HCT116 (cell line): Measurements from ENCODE around the gene C2orf81. TPM values are rescaled to one million over a fixed set of nuclear protein-coding genes. Genes with fewer than 3 reads are reported as not detected.

Experiments used
- ATAC-seq: fragments of 200-7000 bp; cut with Tn5 transposase; 2 replicates; pipeline ENCODE4 v1.9.1; 2020; ENCODE audit warnings: mild to moderate bottlenecking, moderate library complexity
- BruUV-seq: library from RNA; stranded (reverse); fragments of 400-500 nt; replicated peaks from 2 replicates; lab custom pipeline; 2021; lab: Mats Ljungman, UMichigan
- CTCF ChIA-PET: fragments of 300-600 bp; sonication (Branson Sonifier 250); formaldehyde crosslinking; loops from one replicate; lab custom pipeline; 2021; ENCODE audit warnings: antibody characterized with exemption; lab: Charles Lee
- POLR2A ChIA-PET: fragments of 300-600, 350-600 bp; sonication (Branson Sonifier 250); formaldehyde crosslinking; loops from one replicate; lab custom pipeline; 2021; ENCODE audit warnings: antibody characterized with exemption; lab: Charles Lee
- RAD21 ChIA-PET, 2 experiments: fragments of 300-600 bp; sonication (Branson Sonifier 250); formaldehyde crosslinking; loops; one replicate each; lab custom pipeline; 2023; ENCODE audit warnings: low total read pairs in 2 of 2; ENCODE audit not compliant: uncharacterized antibody in 2 of 2, unreplicated experiment in 2 of 2, low non-redundant PET in 1 of 2; lab: Charles Lee
- DNase-seq: peaks from one replicate; pipeline ENCODE4 v3.0.0-alpha.2; 2010; ENCODE audit warnings: low read depth, low spot score
- H2AFZ ChIP-seq: fragments of 200-600 bp; shearing (Covaris generic), sonication (generic); 2 replicates; pipeline ENCODE4 v1.6.1; 2017; ENCODE audit warnings: low read depth, mixed run types, mixed read lengths, antibody characterized with exemption, low read length; ENCODE audit not compliant: poor library complexity, severe bottlenecking
- H3K27ac ChIP-seq: 2 replicates; pipeline ENCODE4 v1.5.1; 2012; ENCODE audit warnings: low read depth, low read length
- H3K27me3 ChIP-seq: fragments of 200-600 bp; sonication (generic); 2 replicates; pipeline ENCODE4 v1.6.1; 2016; ENCODE audit warnings: mixed run types, low read length, mixed read lengths; ENCODE audit not compliant: insufficient read depth
- H3K36me3 ChIP-seq, 2 experiments: fragments of 200-500 bp in 1 of 2; fragments of 200-600 bp in 1 of 2; sonication (Bioruptor generic) in 1 of 2; sonication (generic) in 1 of 2; 2 replicates each; pipeline versions ENCODE4 v1.5.1 to v1.6.1; 2014 to 2016; ENCODE audit warnings: low read length in 2 of 2, inconsistent platforms in 1 of 2, mixed read lengths in 1 of 2, mixed run types in 1 of 2; ENCODE audit not compliant: insufficient read depth in 2 of 2, control insufficient read depth in 1 of 2
- H3K4me1 ChIP-seq, 2 experiments: fragments of 200-600 bp in 1 of 2; sonication (generic) in 1 of 2; 2 replicates each; pipeline versions ENCODE4 v1.5.1 to v1.6.1; 2012 to 2017; ENCODE audit warnings: low read length in 2 of 2, inconsistent platforms in 1 of 2, mild to moderate bottlenecking in 1 of 2, mixed read lengths in 1 of 2, mixed run types in 1 of 2, moderate library complexity in 1 of 2; ENCODE audit not compliant: insufficient read depth in 2 of 2, control insufficient read depth in 1 of 2
- H3K4me2 ChIP-seq: fragments of 200-600 bp; sonication (generic); 2 replicates; pipeline ENCODE4 v1.6.1; 2017; ENCODE audit warnings: mixed run types, low read length, mixed read lengths
- H3K4me3 ChIP-seq, 2 experiments: fragments of 200-600 bp in 1 of 2; sonication (generic) in 1 of 2; replicated peaks in 1 of 2; 2 replicates each; pipeline ENCODE4 v1.5.1; 2011 to 2016; ENCODE audit warnings: low read length in 2 of 2, control low read depth in 1 of 2, low read depth in 1 of 2, mild to moderate bottlenecking in 1 of 2, mixed read lengths in 1 of 2, mixed run types in 1 of 2
- H3K79me2 ChIP-seq: fragments of 200-600 bp; sonication (generic); 2 replicates; pipeline ENCODE4 v1.6.1; 2017; ENCODE audit warnings: mild to moderate bottlenecking, mixed run types, low read length, moderate library complexity, mixed read lengths; ENCODE audit not compliant: insufficient read depth
- H3K9ac ChIP-seq: fragments of 200-600 bp; sonication (generic); 2 replicates; pipeline ENCODE4 v1.6.1; 2016; ENCODE audit warnings: low read length, mixed read lengths
- H3K9me2 ChIP-seq: fragments of 200-600 bp; sonication (generic), shearing (Covaris generic); 2 replicates; pipeline ENCODE4 v1.6.1; 2017; ENCODE audit warnings: mixed run types, mild to moderate bottlenecking, moderate library complexity; ENCODE audit not compliant: insufficient read depth
- H3K9me3 ChIP-seq, 2 experiments: fragments of 200-500 bp in 1 of 2; fragments of 200-600 bp in 1 of 2; sonication (Bioruptor generic) in 1 of 2; sonication (generic) in 1 of 2; 2 replicates each; pipeline ENCODE4 v1.6.1; 2014 to 2017; ENCODE audit warnings: low read length in 2 of 2, mixed read lengths in 2 of 2, inconsistent platforms in 1 of 2, low read depth in 1 of 2, mild to moderate bottlenecking in 1 of 2, mixed run types in 1 of 2, moderate library complexity in 1 of 2; ENCODE audit not compliant: control insufficient read depth in 1 of 2, insufficient read depth in 1 of 2
- H4K20me1 ChIP-seq: fragments of 200-600 bp; sonication (generic), shearing (Covaris generic); 2 replicates; pipeline ENCODE4 v1.6.1; 2017; ENCODE audit warnings: mixed run types, mild to moderate bottlenecking, moderate library complexity; ENCODE audit not compliant: insufficient read depth
- CEBPB ChIP-seq: IDR thresholded peaks from 2 replicates; pipeline ENCODE4 v1.6.1; 2012; ENCODE audit warnings: low read depth
- ELF1 ChIP-seq: IDR thresholded peaks from 2 replicates; pipeline ENCODE4 v1.6.1; 2012; ENCODE audit warnings: low read depth, borderline replicate concordance
- EZH2 ChIP-seq: fragments of 200-600 bp; sonication (generic); IDR thresholded peaks from 2 replicates; pipeline ENCODE4 v1.6.1; 2017; ENCODE audit warnings: antibody characterized with exemption, mixed run types
- EZH2phosphoT487 ChIP-seq: fragments of 200-600 bp; IDR thresholded peaks from 2 replicates; pipeline ENCODE4 v1.6.1; 2018; ENCODE audit warnings: antibody characterized with exemption, borderline replicate concordance
- RAD21 ChIP-seq: IDR thresholded peaks from 2 replicates; pipeline ENCODE4 v1.6.1; 2012; ENCODE audit warnings: low read depth, mild to moderate bottlenecking
- ZBTB33 ChIP-seq: IDR thresholded peaks from 2 replicates; pipeline ENCODE4 v1.6.1; 2011; ENCODE audit warnings: mild to moderate bottlenecking, low read length, moderate library complexity; ENCODE audit not compliant: insufficient replicate concordance; ENCODE audit errors: extremely low read depth
- ZFX ChIP-seq: fragments of 450-650 bp; IDR thresholded peaks from 2 replicates; pipeline ENCODE4 v1.6.1; 2017
- ZNF274 ChIP-seq: fragments of 200-500 bp; sonication (Bioruptor generic); IDR thresholded peaks from 2 replicates; pipeline ENCODE4 v1.6.1; 2014; ENCODE audit warnings: mild to moderate bottlenecking, low read depth, low read length, inconsistent platforms
- intact Hi-C: fragments of 100-400 bp; cut with micrococcal nuclease; formaldehyde crosslinking; loops from 2 replicates; pipeline ENCODE4 v1.10.0; 2022
- total RNA-seq: library from RNA; stranded (reverse); gene quantifications from one replicate; pipeline ENCODE4 v1.2.1, GENCODE V29; 2021; ENCODE audit not compliant: unreplicated experiment

The C2orf81 gene
- total RNA-seq, 1 experiment from 2014 or later, result 6.5 TPM

GRCh38 chr2:74406035-74406434 lies 15.4 kb downstream of the C2orf81 start:
- ChIA-PET CTCF (no interaction called here), RAD21 (no interaction called here), POLR2A (no interaction called here)
- H3K4me3 ChIP-seq, result no peak overlapping the region
- H3K36me3 ChIP-seq, result no peaks in the 10 kb centered on the region
- peaks cover 0 to 11% of the 10 kb centered on the region in 2 experiments; a peak in 2 of 4 replicates for H3K4me1 ChIP-seq
- no peak overlapping the region for H3K4me2 ChIP-seq
- H3K9ac ChIP-seq, result no peak overlapping the region
- H3K9me2 ChIP-seq, result no peaks in the 10 kb centered on the region
- no peak for TF ChIP-seq ZFX
- TF ChIP-seq EZH2, result no peak
- TF ChIP-seq EZH2phosphoT487, result no peak
- no peak for TF ChIP-seq ZBTB33
- no peak for TF ChIP-seq RAD21
- no peak for TF ChIP-seq CEBPB
- no peak for TF ChIP-seq ZNF274
- no TSS peak for BruUV-seq
- H3K9me3 ChIP-seq, result no peaks in the 10 kb centered on the region
- no peak overlapping the region for H2AFZ ChIP-seq
- no peak for DNase-seq
- intact Hi-C loops, result no loop called here
- no peak; the same call in 1 of the 2 replicates for ATAC-seq
- no peaks in the 10 kb centered on the region for H3K79me2 ChIP-seq
- no peaks in the 10 kb centered on the region for H4K20me1 ChIP-seq
- H3K27me3 ChIP-seq, result no peaks in the 10 kb centered on the region
- no peak overlapping the region for H3K27ac ChIP-seq

- H2AFZ ChIP-seq, result no peak overlapping the region
- no peaks in the 10 kb centered on the region for H3K79me2 ChIP-seq
- H3K4me3 ChIP-seq, result no peak overlapping the region
- H3K9me3 ChIP-seq, result no peaks in the 10 kb centered on the region
- DNase-seq (no peak), ATAC-seq (no peak)
- H3K36me3 ChIP-seq, result no peaks in the 10 kb centered on the region
- CTCF ChIA-PET, result interaction anchor here (0.9 to 1.5 kb wide), 3 partner anchors 11 to 67 kb away, joined by 3 to 5 read pairs (median 4); no protein-coding TSS in a partner anchor
- TF ChIP-seq ELF1, result no peak
- H3K9me2 ChIP-seq, result no peaks in the 10 kb centered on the region
- peaks cover 0 to 15% of the 10 kb centered on the region in 2 experiments; a peak in 2 of 4 replicates for H3K4me1 ChIP-seq
- no peak overlapping the region for H3K4me2 ChIP-seq
- no peaks in the 10 kb centered on the region for H4K20me1 ChIP-seq
- H3K9ac ChIP-seq, result no peak overlapping the region
- no TSS peak for BruUV-seq
- H3K27ac ChIP-seq, result no peak overlapping the region
- POLR2A ChIA-PET, result interaction anchor here (0.6 to 1.8 kb wide), 4 partner anchors 10 to 260 kb away, joined by 3 to 6 read pairs (median 4); no protein-coding TSS in a partner anchor
- no peaks in the 10 kb centered on the region for H3K27me3 ChIP-seq
- RAD21 ChIA-PET, result interaction anchor here in 1 of 2 experiments (0.8 kb wide), 1 partner anchor 67 kb away, joined by 9 read pairs; no protein-coding TSS in a partner anchor
- intact Hi-C loops, result loop anchor here (5.0 kb wide), 1 partner anchor 150 kb away; no protein-coding TSS in a partner anchor
Observed at GRCh38 chr2:74401891-74402290, 19.5 kb downstream of the C2orf81 start.
